ENCODE results near the gene MYO9B. TPM values are rescaled to one million over a fixed set of nuclear protein-coding genes. Genes with fewer than 3 reads are reported as not detected.

Gene MYO9B
- total RNA-seq, 1 experiment from 2014 or later, result 58.6 TPM

DNA sequence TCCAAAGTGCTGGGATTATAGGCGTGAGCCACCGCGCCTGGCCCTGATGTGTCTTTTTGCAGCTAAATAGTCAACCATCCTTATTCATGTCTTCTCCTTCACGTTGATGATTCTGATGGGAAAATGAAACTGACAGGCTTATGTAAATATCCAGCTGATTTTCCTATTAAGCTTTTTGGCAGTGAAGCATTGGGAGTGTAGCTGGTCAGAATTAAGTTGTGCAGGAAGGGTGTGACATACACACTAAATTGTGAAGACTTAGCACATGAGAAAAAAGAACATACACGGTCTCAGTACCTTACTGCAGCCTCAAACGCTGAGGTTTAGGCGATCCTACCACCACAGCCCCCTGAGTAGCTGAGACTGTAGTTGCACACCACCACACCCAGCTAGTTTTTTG, 89.1 kb downstream of the MYO9B start:
- no peak overlapping the region for H3K4me3 Mint-ChIP-seq
- no peak overlapping the region for H2AK5ac ChIP-seq (ENCODE audit: insufficient read length, low read length)
- TF ChIP-seq CTCF (conservative IDR thresholded peaks at IDR 0.05), result no peak
- H2AFZ ChIP-seq (ENCODE audit: low read length), result no peak overlapping the region
- H3K9me3 ChIP-seq (ENCODE audit: control insufficient read depth, low read depth, low read length), result no peaks in the 10 kb centered on the region
- no peak overlapping the region for H2BK15ac ChIP-seq (ENCODE audit: low read depth, low read length)
- no peak overlapping the region for H3K9ac ChIP-seq (ENCODE audit: extremely low read depth, insufficient read length, low read length)
- H2BK20ac ChIP-seq (ENCODE audit: low read depth, low read length, poor library complexity, severe bottlenecking), result no peak overlapping the region
- H3K23ac ChIP-seq (ENCODE audit: insufficient read length, low read depth, low read length), result no peak overlapping the region
- H3K23me2 ChIP-seq (ENCODE audit: insufficient read length, low read depth, low read length, poor library complexity, severe bottlenecking), result no peaks in the 10 kb centered on the region
- H3K9me3 Mint-ChIP-seq, result peaks cover 8 to 12% of the 10 kb centered on the region in 2 experiments
- H3K27ac Mint-ChIP-seq, result no peak overlapping the region
- H2BK5ac ChIP-seq (ENCODE audit: insufficient read length, low read length), result no peak overlapping the region
- DNase-seq, result no peak
- no CpG with 5 or more reads among the region's 7 CpGs for WGBS (ENCODE audit: extremely low coverage, insufficient read length, low lambda C conversion rate)
- H3K14ac ChIP-seq (ENCODE audit: insufficient read depth, low read length), result no peak overlapping the region
- H3K4me1 ChIP-seq (ENCODE audit: insufficient read depth, low read length), result peaks cover 2% of the 10 kb centered on the region; the same call in 1 of the 2 replicates
- H3K27me3 Mint-ChIP-seq (ENCODE audit: low read depth), result no peaks in the 10 kb centered on the region; the same call in none of the 2 replicates
- no peak overlapping the region for H3T11ph ChIP-seq (ENCODE audit: low read length)
- H2BK12ac ChIP-seq (ENCODE audit: insufficient read length, low read depth, low read length), result no peak overlapping the region
- H3K4ac ChIP-seq (ENCODE audit: low read depth, low read length), result no peak overlapping the region
- H3K27me3 ChIP-seq (ENCODE audit: insufficient read depth, low read length), result no peaks in the 10 kb centered on the region
- peaks cover 7 to 10% of the 10 kb centered on the region in 2 experiments for H3K4me1 Mint-ChIP-seq
- no peak overlapping the region for H3K56ac ChIP-seq (ENCODE audit: insufficient read length, low read depth, low read length)
- no peak overlapping the region for H4K91ac ChIP-seq (ENCODE audit: insufficient read length, low read depth, low read length)
- H2BK120ac ChIP-seq (ENCODE audit: low read depth, low read length, poor library complexity, severe bottlenecking), result no peak overlapping the region
- no peaks in the 10 kb centered on the region for H3K79me1 ChIP-seq (ENCODE audit: insufficient read depth, low read depth, low read length, poor library complexity, severe bottlenecking)
- no peaks in the 10 kb centered on the region for H3K79me2 ChIP-seq (ENCODE audit: insufficient read depth, low read length)
- no peak overlapping the region for H3K4me2 ChIP-seq (ENCODE audit: insufficient read depth, insufficient read length, low read length)
- no peaks in the 10 kb centered on the region for H4K20me1 ChIP-seq (ENCODE audit: control insufficient read depth, insufficient read depth, insufficient read length)
- peaks cover 54 to 74% (median 57%) of the 10 kb centered on the region in 3 experiments for H3K36me3 Mint-ChIP-seq (ENCODE audit: insufficient read depth in 1 of 3, low read depth in 3 of 3)
- H4K8ac ChIP-seq (replicated peaks; ENCODE audit: insufficient read length, low read depth, low read length), result no peak overlapping the region
- H3K27ac ChIP-seq (ENCODE audit: insufficient read length, low read depth, low read length), result no peak overlapping the region
- H4K5ac ChIP-seq (ENCODE audit: insufficient read length, low read depth, low read length), result no peak overlapping the region
- H3K18ac ChIP-seq (ENCODE audit: insufficient read length, low read depth, low read length), result no peak overlapping the region
